ENCODE data around the gene NEU3. TPM values are rescaled to one million over a fixed set of nuclear protein-coding genes. Genes with fewer than 3 reads are reported as not detected.

Gene NEU3
- total RNA-seq, 1 experiment from 2014 or later, result 29.0 TPM

DNA sequence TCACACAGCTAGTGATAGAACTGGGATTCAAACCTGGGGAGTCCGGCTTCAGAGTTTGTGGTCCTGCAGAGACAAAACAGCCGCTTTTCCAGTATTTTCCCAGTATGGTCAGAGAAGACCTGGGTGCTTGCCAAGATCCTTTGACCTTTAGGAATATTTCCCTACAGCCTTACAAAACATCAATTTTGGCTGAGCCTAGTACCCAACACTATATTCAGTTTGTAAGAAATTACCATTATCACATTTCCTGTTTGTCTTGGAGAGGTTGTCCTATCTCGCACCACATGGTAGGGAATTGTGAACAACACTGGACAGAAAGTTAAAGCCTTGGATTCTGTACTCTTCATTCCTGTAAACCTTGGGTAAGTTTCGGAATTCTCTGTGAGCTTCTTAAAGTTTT, 10.7 kb upstream of the NEU3 start:
- Histone ChIP-seq H3K4me1 (ENCODE audit: control insufficient read depth, insufficient read depth, low read length) (no peaks in the 10 kb centered on the region), H3K36me3 (ENCODE audit: control insufficient read depth, insufficient read depth, low read length) (peaks cover 13% of the 10 kb centered on the region), H3K27me3 (ENCODE audit: control insufficient read depth, insufficient read depth, low read length) (no peaks in the 10 kb centered on the region), H3K27ac (ENCODE audit: low read length) (no peak overlapping the region), H3K9me3 (ENCODE audit: control insufficient read depth, insufficient read depth, low read depth, low read length) (no peaks in the 10 kb centered on the region), H3K4me3 (ENCODE audit: low read depth in 2 of 2, low read length in 2 of 2) (no peak overlapping the region)
- intact Hi-C loops (cut with micrococcal nuclease; ENCODE audit: unreplicated experiment), result no loop called here
- DNase-seq (ENCODE audit: low read depth, low spot score) (no peak), ATAC-seq (no peak)
- CTCF ChIA-PET, result no interaction called here
- no peak for TF ChIP-seq REST (IDR thresholded peaks at IDR 0.05; ENCODE audit: insufficient read depth in 1 of 2, low read depth in 2 of 2, low read length in 1 of 2)
- TF ChIP-seq TCF7L2 (IDR thresholded peaks at IDR 0.05; ENCODE audit: low read depth, low read length), result no peak
- TF ChIP-seq, protein P1, sequence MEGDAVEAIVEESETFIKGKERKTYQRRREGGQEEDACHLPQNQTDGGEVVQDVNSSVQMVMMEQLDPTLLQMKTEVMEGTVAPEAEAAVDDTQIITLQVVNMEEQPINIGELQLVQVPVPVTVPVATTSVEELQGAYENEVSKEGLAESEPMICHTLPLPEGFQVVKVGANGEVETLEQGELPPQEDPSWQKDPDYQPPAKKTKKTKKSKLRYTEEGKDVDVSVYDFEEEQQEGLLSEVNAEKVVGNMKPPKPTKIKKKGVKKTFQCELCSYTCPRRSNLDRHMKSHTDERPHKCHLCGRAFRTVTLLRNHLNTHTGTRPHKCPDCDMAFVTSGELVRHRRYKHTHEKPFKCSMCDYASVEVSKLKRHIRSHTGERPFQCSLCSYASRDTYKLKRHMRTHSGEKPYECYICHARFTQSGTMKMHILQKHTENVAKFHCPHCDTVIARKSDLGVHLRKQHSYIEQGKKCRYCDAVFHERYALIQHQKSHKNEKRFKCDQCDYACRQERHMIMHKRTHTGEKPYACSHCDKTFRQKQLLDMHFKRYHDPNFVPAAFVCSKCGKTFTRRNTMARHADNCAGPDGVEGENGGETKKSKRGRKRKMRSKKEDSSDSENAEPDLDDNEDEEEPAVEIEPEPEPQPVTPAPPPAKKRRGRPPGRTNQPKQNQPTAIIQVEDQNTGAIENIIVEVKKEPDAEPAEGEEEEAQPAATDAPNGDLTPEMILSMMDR (IDR thresholded peaks at IDR 0.05), result no peak
- no peak for TF ChIP-seq SIN3A (IDR thresholded peaks at IDR 0.05; ENCODE audit: borderline replicate concordance, insufficient read depth, low read depth, low read length)
- no peak for TF ChIP-seq POLR2AphosphoS5 (IDR thresholded peaks at IDR 0.05; ENCODE audit: low read depth, low read length)
- POLR2A ChIA-PET, result no interaction called here
- no TSS peak for BruUV-seq (replicated peaks)
- in situ Hi-C loops (cut with HindIII; ENCODE audit: low pct_unique_long_range_greater_than_20kb, low sequenced_read_pairs), result no loop called here

- Histone ChIP-seq H3K9me3 (ENCODE audit: control insufficient read depth, insufficient read depth, low read depth, low read length) (no peaks in the 10 kb centered on the region), H3K4me3 (ENCODE audit: low read depth in 2 of 2, low read length in 2 of 2) (no peak overlapping the region), H3K27me3 (ENCODE audit: control insufficient read depth, insufficient read depth, low read length) (no peaks in the 10 kb centered on the region), H3K4me1 (ENCODE audit: control insufficient read depth, insufficient read depth, low read length) (no peaks in the 10 kb centered on the region), H3K27ac (ENCODE audit: low read length) (no peak overlapping the region), H3K36me3 (ENCODE audit: control insufficient read depth, insufficient read depth, low read length) (peaks cover 10% of the 10 kb centered on the region)
- intact Hi-C loops (cut with micrococcal nuclease; ENCODE audit: unreplicated experiment) (no loop called here), in situ Hi-C loops (cut with HindIII; ENCODE audit: low pct_unique_long_range_greater_than_20kb, low sequenced_read_pairs) (no loop called here)
- no TSS peak for BruUV-seq (replicated peaks)
- POLR2A ChIA-PET, result no interaction called here
- CTCF ChIA-PET, result no interaction called here
- TF ChIP-seq REST (IDR thresholded peaks at IDR 0.05; ENCODE audit: insufficient read depth in 1 of 2, low read depth in 2 of 2, low read length in 1 of 2) (no peak), SIN3A (IDR thresholded peaks at IDR 0.05; ENCODE audit: borderline replicate concordance, insufficient read depth, low read depth, low read length) (no peak), TCF7L2 (IDR thresholded peaks at IDR 0.05; ENCODE audit: low read depth, low read length) (no peak), POLR2AphosphoS5 (IDR thresholded peaks at IDR 0.05; ENCODE audit: low read depth, low read length) (no peak)
- TF ChIP-seq, protein P1 (IDR thresholded peaks at IDR 0.05), result no peak
- DNase-seq (ENCODE audit: low read depth, low spot score) (no peak), ATAC-seq (no peak)
Observed at GRCh38 chr11:74980634-74981033, 8.1 kb upstream of the NEU3 start.

All from Panc1 (cell line).